GM12801 (cell line): Measurements from ENCODE around the gene CNST.

ENCODE experiments used
- CTCF ChIP-seq: IDR thresholded peaks from one replicate; pipeline ENCODE4 v1.5.1; 2011; ENCODE audit warnings: control low read depth; ENCODE audit not compliant: insufficient read length; ENCODE audit errors: extremely low read depth

CNST gene

GRCh38 chr1:246527402-246528088 is 38.7 kb upstream of the CNST start:
- no peak for TF ChIP-seq CTCF

DNA sequence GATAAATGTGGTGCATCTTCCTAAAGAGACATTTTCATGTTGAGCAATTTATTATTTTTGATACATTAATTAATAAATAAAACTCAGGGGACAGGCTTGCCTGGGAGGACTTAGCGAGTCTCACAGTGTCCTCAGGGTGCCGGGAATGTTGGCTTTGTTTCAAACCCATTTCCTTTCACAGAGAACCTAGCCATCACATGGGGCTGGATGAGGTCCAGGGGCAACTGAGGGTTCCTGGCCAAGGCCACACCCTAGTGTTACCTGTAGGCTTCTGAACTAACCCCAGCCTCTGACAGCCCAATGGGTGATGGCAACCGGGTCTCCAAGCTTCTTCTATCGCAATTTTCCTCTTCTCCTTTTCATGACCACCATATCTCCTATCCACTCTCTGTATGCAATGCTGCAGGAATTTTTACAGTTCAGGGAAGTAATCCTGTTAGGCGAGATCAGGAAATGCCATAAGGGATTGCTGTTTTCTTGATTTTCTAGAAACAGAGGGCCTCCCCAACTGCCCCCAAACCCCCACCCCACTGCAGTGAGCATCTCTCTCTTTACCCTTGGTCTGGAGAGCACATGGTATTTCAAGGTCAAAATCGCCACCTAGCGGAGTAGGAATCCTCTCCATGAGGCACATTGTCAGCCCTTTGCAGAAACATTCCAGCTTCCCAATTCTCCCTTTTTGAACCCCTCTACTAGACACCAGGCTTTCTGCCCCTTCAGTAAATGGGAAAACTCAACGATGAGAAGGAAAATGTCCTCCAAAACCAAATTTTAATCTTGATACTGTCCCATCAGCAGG is 37.1 kb upstream of the CNST start:
- TF ChIP-seq CTCF: no peak

DNA sequence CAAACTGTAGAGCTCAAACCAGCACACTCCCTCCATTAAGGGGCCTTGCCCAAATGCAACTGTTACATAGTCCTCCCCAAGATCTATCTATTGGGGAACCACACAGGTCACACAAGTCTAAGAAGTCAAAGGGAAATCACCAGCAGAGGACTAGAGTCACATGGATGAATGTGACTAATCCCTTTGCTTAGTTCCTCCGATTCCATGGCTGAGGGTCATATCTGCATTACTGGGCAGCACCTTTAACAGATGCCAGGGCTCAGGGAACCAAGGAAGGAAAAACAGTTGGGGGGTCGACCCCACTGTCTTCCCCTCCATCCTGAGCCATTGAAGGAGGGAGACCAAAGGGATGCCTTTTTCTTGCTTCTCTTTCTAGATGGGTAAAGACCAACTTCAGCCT is 35.8 kb upstream of the CNST start:
- no peak for TF ChIP-seq CTCF

DNA sequence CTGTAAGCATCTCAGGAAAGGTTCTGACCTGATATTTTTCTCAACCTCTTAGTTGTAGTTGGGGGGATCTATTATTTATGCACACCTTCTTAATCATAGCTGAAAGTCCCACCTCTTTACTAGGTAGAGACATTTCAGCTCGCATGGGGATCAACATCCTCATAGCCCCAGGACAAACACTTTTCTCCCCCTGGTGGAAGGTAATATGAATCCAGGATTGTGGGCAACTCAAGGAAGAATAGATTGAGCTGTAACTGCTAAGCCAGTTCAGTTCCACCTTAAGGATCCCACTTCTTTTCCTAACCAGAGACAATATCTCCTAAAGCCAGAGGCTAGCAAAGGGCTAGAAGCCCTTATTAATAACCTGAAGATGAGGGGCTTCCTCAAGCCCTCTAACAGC is 33.7 kb upstream of the CNST start:
- no peak for TF ChIP-seq CTCF

DNA sequence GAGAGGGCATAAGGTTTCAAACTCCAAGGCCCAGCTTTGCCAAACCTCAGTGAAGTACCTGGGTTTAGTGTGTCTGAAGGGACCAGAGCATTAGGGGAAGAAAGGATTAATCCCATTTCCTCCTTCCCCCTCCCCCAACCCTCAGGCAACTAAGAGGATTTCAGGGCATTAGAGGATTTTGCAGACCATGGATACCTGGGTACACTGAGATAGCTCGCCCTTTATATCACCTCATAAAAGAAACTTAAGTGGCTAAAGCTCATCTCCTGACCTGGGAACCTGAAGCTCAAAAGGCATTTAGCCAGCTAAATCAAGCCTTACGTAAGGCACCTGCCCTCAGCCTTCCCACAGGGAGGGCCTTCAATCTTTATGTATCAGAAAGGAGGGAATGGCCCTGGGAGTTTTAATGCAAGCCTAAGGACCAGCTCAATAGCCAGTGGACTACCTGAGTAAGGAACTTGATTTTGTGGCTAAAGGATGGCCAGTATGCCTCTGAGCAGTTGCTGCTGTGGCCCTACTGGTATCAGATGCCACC is 32.8 kb upstream of the CNST start:
- TF ChIP-seq CTCF: no peak

- no peak for TF ChIP-seq CTCF
Measured at GRCh38 chr1:246534114-246534513, 32.1 kb upstream of the CNST start.

- TF ChIP-seq CTCF: no peak
Measured at GRCh38 chr1:246537441-246537840, 28.8 kb upstream of the CNST start.
